ENCODE data around the gene RUSC1. TPM values are rescaled to one million over a fixed set of nuclear protein-coding genes. Genes with fewer than 3 reads are reported as not detected.

The RUSC1 gene
- total RNA-seq, 1 experiment from 2014 or later, result 48.4 TPM

DNA sequence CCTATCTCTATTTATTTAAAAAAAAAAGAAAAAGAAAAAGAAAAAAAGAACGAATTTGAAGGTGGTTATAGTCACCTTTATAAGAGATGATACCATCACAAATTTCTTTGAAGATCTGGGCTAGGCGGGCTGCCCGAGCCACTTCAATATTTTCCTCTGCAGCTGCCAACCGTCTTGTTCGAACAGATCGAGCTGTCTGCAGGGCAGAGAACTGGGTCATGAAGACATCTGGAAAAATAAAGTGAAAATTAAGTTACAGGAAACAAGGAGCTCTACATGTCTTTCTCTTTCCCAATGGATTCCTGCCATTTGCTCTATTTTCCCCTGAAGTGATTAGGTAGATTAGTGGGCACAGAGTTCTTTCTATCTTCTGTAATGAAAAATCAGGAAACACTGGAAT is 31.9 kb downstream of the RUSC1 start:
- H3K4me1 Mint-ChIP-seq (ENCODE audit: low read depth, unreplicated experiment), result no peaks in the 10 kb centered on the region
- H3K27ac Mint-ChIP-seq (ENCODE audit: unreplicated experiment), result no peak overlapping the region
- TF ChIP-seq, protein P1, sequence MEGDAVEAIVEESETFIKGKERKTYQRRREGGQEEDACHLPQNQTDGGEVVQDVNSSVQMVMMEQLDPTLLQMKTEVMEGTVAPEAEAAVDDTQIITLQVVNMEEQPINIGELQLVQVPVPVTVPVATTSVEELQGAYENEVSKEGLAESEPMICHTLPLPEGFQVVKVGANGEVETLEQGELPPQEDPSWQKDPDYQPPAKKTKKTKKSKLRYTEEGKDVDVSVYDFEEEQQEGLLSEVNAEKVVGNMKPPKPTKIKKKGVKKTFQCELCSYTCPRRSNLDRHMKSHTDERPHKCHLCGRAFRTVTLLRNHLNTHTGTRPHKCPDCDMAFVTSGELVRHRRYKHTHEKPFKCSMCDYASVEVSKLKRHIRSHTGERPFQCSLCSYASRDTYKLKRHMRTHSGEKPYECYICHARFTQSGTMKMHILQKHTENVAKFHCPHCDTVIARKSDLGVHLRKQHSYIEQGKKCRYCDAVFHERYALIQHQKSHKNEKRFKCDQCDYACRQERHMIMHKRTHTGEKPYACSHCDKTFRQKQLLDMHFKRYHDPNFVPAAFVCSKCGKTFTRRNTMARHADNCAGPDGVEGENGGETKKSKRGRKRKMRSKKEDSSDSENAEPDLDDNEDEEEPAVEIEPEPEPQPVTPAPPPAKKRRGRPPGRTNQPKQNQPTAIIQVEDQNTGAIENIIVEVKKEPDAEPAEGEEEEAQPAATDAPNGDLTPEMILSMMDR (IDR thresholded peaks at IDR 0.05; ENCODE audit: unreplicated experiment), result no peak
- H3K4me3 Mint-ChIP-seq (ENCODE audit: low read depth, unreplicated experiment), result no peak overlapping the region
- CTCF ChIA-PET, result no interaction called here
- peaks cover 55% of the 10 kb centered on the region for H3K36me3 Mint-ChIP-seq (ENCODE audit: insufficient read depth, unreplicated experiment)
- no peak for DNase-seq
- intact Hi-C loops (cut with micrococcal nuclease; ENCODE audit: unreplicated experiment), result no loop called here
- no peaks in the 10 kb centered on the region for H3K27me3 Mint-ChIP-seq (ENCODE audit: unreplicated experiment)
- H3K9me3 Mint-ChIP-seq (ENCODE audit: low read depth, unreplicated experiment), result no peaks in the 10 kb centered on the region
- no TSS peak for BruUV-seq (replicated peaks)

DNA sequence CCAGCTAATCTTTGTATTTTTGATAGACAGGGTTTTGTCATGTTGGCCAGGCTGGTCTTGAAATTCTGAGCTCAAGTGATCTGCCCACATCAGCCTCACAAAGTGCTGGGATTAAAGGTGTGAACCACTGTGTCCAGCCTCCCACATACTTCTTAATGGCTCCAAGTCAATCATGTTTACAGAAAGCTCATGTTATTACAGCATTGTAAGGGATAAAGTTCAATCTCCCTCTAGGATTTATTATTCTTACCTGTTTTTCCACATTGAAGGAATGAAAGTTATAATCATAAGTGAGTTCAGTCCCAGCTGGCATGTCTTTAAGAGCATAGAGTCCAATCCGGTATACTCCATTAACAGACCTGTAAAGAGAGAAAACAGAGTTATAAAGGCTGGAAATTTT is 39.4 kb downstream of the RUSC1 start:
- CTCF ChIA-PET, result no interaction called here
- H3K36me3 Mint-ChIP-seq (ENCODE audit: insufficient read depth, unreplicated experiment), result peaks cover 57% of the 10 kb centered on the region
- no peaks in the 10 kb centered on the region for H3K9me3 Mint-ChIP-seq (ENCODE audit: low read depth, unreplicated experiment)
- intact Hi-C loops (cut with micrococcal nuclease; ENCODE audit: unreplicated experiment), result no loop called here
- no peaks in the 10 kb centered on the region for H3K27me3 Mint-ChIP-seq (ENCODE audit: unreplicated experiment)
- H3K4me3 Mint-ChIP-seq (ENCODE audit: low read depth, unreplicated experiment), result no peak overlapping the region
- no peak for DNase-seq
- H3K4me1 Mint-ChIP-seq (ENCODE audit: low read depth, unreplicated experiment), result no peaks in the 10 kb centered on the region
- TF ChIP-seq, protein P1 (IDR thresholded peaks at IDR 0.05; ENCODE audit: unreplicated experiment), result no peak
- H3K27ac Mint-ChIP-seq (ENCODE audit: unreplicated experiment), result no peak overlapping the region
- BruUV-seq (replicated peaks), result no TSS peak

DNA sequence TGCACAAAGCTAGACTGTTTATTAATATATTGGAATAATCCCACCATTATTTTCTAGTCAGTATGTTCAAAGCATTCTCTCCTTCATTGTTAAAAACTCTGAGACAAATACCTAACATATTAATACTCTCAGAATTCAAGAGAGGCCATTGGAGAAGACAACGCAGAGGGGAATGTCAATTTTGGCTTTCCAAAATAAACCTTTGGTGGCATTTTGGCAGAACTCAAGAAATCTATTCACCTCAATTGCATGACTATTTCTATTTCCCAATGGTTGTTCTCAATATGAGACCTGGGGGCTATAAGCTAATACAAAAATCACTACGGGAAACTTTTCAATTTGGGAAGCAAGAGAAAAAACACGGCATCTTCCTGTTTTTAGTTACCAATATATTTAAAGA is 58.5 kb downstream of the RUSC1 start:
- intact Hi-C loops (cut with micrococcal nuclease; ENCODE audit: unreplicated experiment), result no loop called here
- DNase-seq, result no peak
- Mint-ChIP-seq H3K4me3 (ENCODE audit: low read depth, unreplicated experiment) (no peak overlapping the region), H3K9me3 (ENCODE audit: low read depth, unreplicated experiment) (no peaks in the 10 kb centered on the region), H3K36me3 (ENCODE audit: insufficient read depth, unreplicated experiment) (peaks cover 48% of the 10 kb centered on the region), H3K27ac (ENCODE audit: unreplicated experiment) (no peak overlapping the region), H3K27me3 (ENCODE audit: unreplicated experiment) (no peaks in the 10 kb centered on the region), H3K4me1 (ENCODE audit: low read depth, unreplicated experiment) (no peaks in the 10 kb centered on the region)
- CTCF ChIA-PET, result no interaction called here
- no TSS peak for BruUV-seq (replicated peaks)
- TF ChIP-seq, protein P1 (IDR thresholded peaks at IDR 0.05; ENCODE audit: unreplicated experiment), result no peak

DNA sequence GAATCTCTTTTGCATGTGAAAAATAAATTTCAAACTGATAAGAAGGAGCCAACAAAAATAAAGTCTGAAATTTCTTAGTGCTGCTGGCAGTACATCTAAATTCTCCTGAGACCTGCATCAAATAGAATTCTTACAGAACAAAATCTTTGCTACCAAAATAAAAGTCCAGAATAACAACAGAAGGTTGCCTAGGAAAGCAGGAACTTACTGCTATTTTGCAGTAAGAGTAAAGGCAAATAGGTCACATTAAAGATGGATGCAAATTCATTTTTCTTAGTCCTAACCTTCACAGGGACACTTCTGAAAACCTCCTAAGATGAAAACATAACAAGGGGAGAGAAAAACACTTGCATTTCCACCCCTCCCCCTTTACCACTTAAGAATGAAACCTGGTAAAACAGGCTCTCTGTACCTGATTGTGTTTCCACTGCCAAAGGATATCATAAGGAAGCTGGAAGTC is 59.0 kb downstream of the RUSC1 start:
- no peaks in the 10 kb centered on the region for H3K27me3 Mint-ChIP-seq (ENCODE audit: unreplicated experiment)
- no peak overlapping the region for H3K4me3 Mint-ChIP-seq (ENCODE audit: low read depth, unreplicated experiment)
- no TSS peak for BruUV-seq (replicated peaks)
- CTCF ChIA-PET, result interaction anchor here (1.3 kb wide), 1 partner anchor 125 kb away, joined by 5 read pairs; no protein-coding TSS in a partner anchor
- H3K4me1 Mint-ChIP-seq (ENCODE audit: low read depth, unreplicated experiment), result no peaks in the 10 kb centered on the region
- TF ChIP-seq, protein P1 (IDR thresholded peaks at IDR 0.05; ENCODE audit: unreplicated experiment), result no peak
- H3K27ac Mint-ChIP-seq (ENCODE audit: unreplicated experiment), result no peak overlapping the region
- DNase-seq, result no peak
- intact Hi-C loops (cut with micrococcal nuclease; ENCODE audit: unreplicated experiment), result no loop called here
- H3K9me3 Mint-ChIP-seq (ENCODE audit: low read depth, unreplicated experiment), result no peaks in the 10 kb centered on the region
- H3K36me3 Mint-ChIP-seq (ENCODE audit: insufficient read depth, unreplicated experiment), result peaks cover 43% of the 10 kb centered on the region

Small RNA genes lying within 50 kb of the gene (microRNA-seq; reads per million reads assigned to microRNA genes)
- not detected for gene MIR555

Other genes with a start within 250 kb of the RUSC1 start
- 1.7 and 3.4 TPM in 2 replicates for gene EFNA3, start 242.1 kb upstream of the RUSC1 start, total RNA-seq (2022)
- gene EFNA1, start 193.0 kb upstream of the RUSC1 start, total RNA-seq (2022), result 33.7 and 41.7 TPM in 2 replicates
- gene SLC50A1, start 185.0 kb upstream of the RUSC1 start, total RNA-seq (2022), result 68.5 and 72.0 TPM in 2 replicates
- gene DPM3, start 180.4 kb upstream of the RUSC1 start, total RNA-seq (2022), result 38.7 and 41.1 TPM in 2 replicates
- gene KRTCAP2, start 147.6 kb upstream of the RUSC1 start, total RNA-seq (2022), result 236 TPM in 2 replicates
- 1.1 and 1.8 TPM in 2 replicates for gene TRIM46, start 147.0 kb upstream of the RUSC1 start, total RNA-seq (2022)
- gene THBS3, start 113.0 kb upstream of the RUSC1 start, total RNA-seq (2022), result 36.8 and 41.9 TPM in 2 replicates
- 58.9 and 60.0 TPM in 2 replicates for gene MTX1, start 112.2 kb upstream of the RUSC1 start, total RNA-seq (2022)
- 25.2 and 25.9 TPM in 2 replicates for gene ENTREP3, start 65.4 kb upstream of the RUSC1 start, total RNA-seq (2022)
- 85.1 and 104 TPM in 2 replicates for gene SCAMP3, start 58.5 kb upstream of the RUSC1 start, total RNA-seq (2022)
- 78.5 and 79.4 TPM in 2 replicates for gene CLK2, start 47.4 kb upstream of the RUSC1 start, total RNA-seq (2022)
- 11.8 and 19.6 TPM in 2 replicates for gene HCN3, start 43.4 kb upstream of the RUSC1 start, total RNA-seq (2022)
- not detected in 2 replicates for gene PKLR, start 19.5 kb upstream of the RUSC1 start, total RNA-seq (2022)
- gene FDPS, start 12.0 kb upstream of the RUSC1 start, total RNA-seq (2022), result 329 and 410 TPM in 2 replicates
- 65.9 and 71.8 TPM in 2 replicates for gene ASH1L, start 241.9 kb downstream of the RUSC1 start, total RNA-seq (2022)

Measured in Calu3 (cell line).